Measurements from ENCODE around the gene OSTM1. TPM values are rescaled to one million over a fixed set of nuclear protein-coding genes. Genes with fewer than 3 reads are reported as not detected.

OSTM1 gene
- total and polyA plus RNA-seq, 10 of the 15 experiments (the other 5 are each of a cell fraction or from before 2014, with no cell fraction given): 3.0 to 17.1 (median 5.8) TPM

- TF ChIP-seq, protein P1, sequence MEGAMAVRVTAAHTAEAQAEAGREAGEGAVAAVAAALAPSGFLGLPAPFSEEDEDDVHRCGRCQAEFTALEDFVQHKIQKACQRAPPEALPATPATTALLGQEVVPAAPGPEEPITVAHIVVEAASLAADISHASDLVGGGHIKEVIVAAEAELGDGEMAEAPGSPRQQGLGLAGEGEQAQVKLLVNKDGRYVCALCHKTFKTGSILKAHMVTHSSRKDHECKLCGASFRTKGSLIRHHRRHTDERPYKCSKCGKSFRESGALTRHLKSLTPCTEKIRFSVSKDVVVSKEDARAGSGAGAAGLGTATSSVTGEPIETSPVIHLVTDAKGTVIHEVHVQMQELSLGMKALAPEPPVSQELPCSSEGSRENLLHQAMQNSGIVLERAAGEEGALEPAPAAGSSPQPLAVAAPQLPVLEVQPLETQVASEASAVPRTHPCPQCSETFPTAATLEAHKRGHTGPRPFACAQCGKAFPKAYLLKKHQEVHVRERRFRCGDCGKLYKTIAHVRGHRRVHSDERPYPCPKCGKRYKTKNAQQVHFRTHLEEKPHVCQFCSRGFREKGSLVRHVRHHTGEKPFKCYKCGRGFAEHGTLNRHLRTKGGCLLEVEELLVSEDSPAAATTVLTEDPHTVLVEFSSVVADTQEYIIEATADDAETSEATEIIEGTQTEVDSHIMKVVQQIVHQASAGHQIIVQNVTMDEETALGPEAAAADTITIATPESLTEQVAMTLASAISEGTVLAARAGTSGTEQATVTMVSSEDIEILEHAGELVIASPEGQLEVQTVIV (IDR thresholded peaks at IDR 0.05; ENCODE audit: borderline replicate concordance, partially characterized antibody): peak; percentile 40
- TF ChIP-seq POLR2A (IDR thresholded peaks at IDR 0.05; ENCODE audit: low read depth, low read length) (peak; percentile 92), RUNX3 (IDR thresholded peaks at IDR 0.05; ENCODE audit: low read length) (0 out of 2 replicates have a peak, but pooled peaks have one; percentile 20), RBBP5 (conservative IDR thresholded peaks at IDR 0.05) (no peak), HDGF (IDR thresholded peaks at IDR 0.05) (no peak), NFXL1 (IDR thresholded peaks at IDR 0.05; ENCODE audit: borderline replicate concordance) (no peak), EP300 (IDR thresholded peaks at IDR 0.05; ENCODE audit: borderline replicate concordance in 1 of 2, control insufficient read depth in 1 of 2, low read depth in 2 of 2, low read length in 2 of 2) (0 out of 4 replicates have a peak, but pooled peaks of 1 of the 2 experiments have one; percentile 19), BHLHE40 (IDR thresholded peaks at IDR 0.05; ENCODE audit: borderline replicate concordance in 1 of 2, low read depth in 2 of 2, low read length in 1 of 2) (peak; percentile 76 to 95; a peak in 3 of 4 replicates), ZZZ3 (IDR thresholded peaks at IDR 0.05; ENCODE audit: control insufficient read depth, insufficient read length, low read depth) (no peak), NFYB (IDR thresholded peaks at IDR 0.05; ENCODE audit: insufficient read depth, low read depth, low read length) (peak; percentile 75; the same call in 1 of the 2 replicates), BMI1 (IDR thresholded peaks at IDR 0.05; ENCODE audit: borderline replicate concordance) (no peak), SIX5 (IDR thresholded peaks at IDR 0.05; ENCODE audit: low read depth, low read length, severe bottlenecking) (no peak), ZNF217 (IDR thresholded peaks at IDR 0.05) (peak; percentile 68; the same call in 1 of the 2 replicates), NR2C1 (IDR thresholded peaks at IDR 0.05) (peak; percentile 33), JUNB (IDR thresholded peaks at IDR 0.05) (no peak), POLR2AphosphoS5 (IDR thresholded peaks at IDR 0.05; ENCODE audit: low read length) (no peak; the same call in 1 of the 2 replicates), RELA (IDR thresholded peaks at IDR 0.05; ENCODE audit: borderline replicate concordance, partially characterized antibody) (peak; percentile 67), NBN (IDR thresholded peaks at IDR 0.05) (no peak), KLF5 (IDR thresholded peaks at IDR 0.05; ENCODE audit: partially characterized antibody) (no peak), RAD51 (IDR thresholded peaks at IDR 0.05) (no peak)
- TF ChIP-seq, protein P2, sequence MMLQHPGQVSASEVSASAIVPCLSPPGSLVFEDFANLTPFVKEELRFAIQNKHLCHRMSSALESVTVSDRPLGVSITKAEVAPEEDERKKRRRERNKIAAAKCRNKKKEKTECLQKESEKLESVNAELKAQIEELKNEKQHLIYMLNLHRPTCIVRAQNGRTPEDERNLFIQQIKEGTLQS (IDR thresholded peaks at IDR 0.05; ENCODE audit: borderline replicate concordance, extremely low read depth, low read depth, low read length): peak; percentile 69; the same call in 1 of the 2 replicates
- TF ChIP-seq, protein P3, sequence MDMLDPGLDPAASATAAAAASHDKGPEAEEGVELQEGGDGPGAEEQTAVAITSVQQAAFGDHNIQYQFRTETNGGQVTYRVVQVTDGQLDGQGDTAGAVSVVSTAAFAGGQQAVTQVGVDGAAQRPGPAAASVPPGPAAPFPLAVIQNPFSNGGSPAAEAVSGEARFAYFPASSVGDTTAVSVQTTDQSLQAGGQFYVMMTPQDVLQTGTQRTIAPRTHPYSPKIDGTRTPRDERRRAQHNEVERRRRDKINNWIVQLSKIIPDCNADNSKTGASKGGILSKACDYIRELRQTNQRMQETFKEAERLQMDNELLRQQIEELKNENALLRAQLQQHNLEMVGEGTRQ (IDR thresholded peaks at IDR 0.05; ENCODE audit: borderline replicate concordance, low read depth, low read length): peak; percentile 79
- TF ChIP-seq, protein P4, sequence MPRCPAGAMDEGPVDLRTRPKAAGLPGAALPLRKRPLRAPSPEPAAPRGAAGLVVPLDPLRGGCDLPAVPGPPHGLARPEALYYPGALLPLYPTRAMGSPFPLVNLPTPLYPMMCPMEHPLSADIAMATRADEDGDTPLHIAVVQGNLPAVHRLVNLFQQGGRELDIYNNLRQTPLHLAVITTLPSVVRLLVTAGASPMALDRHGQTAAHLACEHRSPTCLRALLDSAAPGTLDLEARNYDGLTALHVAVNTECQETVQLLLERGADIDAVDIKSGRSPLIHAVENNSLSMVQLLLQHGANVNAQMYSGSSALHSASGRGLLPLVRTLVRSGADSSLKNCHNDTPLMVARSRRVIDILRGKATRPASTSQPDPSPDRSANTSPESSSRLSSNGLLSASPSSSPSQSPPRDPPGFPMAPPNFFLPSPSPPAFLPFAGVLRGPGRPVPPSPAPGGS (IDR thresholded peaks at IDR 0.05; ENCODE audit: borderline replicate concordance, insufficient read depth, low read depth, low read length, poor library complexity, severe bottlenecking): no peak
Observed at GRCh38 chr6:108074359-108075144, at the start of gene OSTM1 (continued).
